Measurements from ENCODE around the gene SCPEP1.

Gene SCPEP1

DNA sequence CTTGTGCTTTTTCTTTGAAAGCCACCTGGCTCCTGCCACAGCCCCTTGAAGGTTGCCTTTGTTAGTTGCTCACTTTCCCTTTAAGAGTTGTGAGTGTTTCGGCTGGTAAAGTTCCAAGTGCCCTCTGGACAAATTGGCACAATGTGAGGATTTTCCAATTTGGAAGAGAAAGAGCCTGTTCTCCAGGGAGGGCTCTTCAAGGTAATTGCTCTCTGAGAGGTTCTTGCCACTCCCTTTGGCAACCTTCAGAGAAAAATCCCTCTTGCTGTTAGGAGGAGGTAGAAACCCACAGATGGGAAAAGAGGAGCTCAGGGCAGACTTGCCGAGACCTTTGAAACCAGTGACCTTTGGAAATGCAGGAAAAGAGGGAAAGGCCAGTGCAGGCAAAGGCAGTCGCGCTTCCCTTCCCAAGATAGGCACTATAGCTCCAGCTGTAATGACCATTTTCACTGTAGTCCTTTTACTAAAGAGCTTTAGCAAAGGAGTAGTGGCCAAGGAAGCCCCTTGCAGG is 58.1 kb downstream of the SCPEP1 start:
- no peak for DNase-seq (ENCODE audit: low read depth)
- TF ChIP-seq, protein P1, sequence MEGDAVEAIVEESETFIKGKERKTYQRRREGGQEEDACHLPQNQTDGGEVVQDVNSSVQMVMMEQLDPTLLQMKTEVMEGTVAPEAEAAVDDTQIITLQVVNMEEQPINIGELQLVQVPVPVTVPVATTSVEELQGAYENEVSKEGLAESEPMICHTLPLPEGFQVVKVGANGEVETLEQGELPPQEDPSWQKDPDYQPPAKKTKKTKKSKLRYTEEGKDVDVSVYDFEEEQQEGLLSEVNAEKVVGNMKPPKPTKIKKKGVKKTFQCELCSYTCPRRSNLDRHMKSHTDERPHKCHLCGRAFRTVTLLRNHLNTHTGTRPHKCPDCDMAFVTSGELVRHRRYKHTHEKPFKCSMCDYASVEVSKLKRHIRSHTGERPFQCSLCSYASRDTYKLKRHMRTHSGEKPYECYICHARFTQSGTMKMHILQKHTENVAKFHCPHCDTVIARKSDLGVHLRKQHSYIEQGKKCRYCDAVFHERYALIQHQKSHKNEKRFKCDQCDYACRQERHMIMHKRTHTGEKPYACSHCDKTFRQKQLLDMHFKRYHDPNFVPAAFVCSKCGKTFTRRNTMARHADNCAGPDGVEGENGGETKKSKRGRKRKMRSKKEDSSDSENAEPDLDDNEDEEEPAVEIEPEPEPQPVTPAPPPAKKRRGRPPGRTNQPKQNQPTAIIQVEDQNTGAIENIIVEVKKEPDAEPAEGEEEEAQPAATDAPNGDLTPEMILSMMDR (IDR thresholded peaks at IDR 0.05; ENCODE audit: insufficient read depth, low read depth, low read length, missing control alignments), result no peak
- H3K4me3 ChIP-seq (ENCODE audit: low read depth, low read length), result no peak overlapping the region

DNA sequence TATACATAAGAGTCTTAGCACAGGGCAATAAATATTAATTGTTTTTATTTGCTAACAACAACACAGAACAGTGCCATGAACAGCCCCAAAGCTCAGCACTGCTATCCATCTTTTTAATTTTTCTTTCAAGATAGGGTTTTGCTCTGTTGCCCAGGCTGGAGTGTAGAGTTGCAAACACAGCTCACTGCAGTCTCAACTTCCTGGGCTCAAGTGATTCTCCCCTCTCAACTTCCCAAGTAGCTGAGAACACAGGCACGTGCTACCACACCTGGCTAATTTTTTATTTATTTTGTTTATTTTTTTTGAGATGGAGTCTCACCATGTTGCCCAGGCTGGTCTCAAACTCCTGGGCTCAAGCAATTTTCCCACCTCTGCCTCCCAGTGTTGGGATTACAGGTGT is 59.5 kb downstream of the SCPEP1 start:
- DNase-seq (ENCODE audit: low read depth), result no peak
- TF ChIP-seq, protein P1 (IDR thresholded peaks at IDR 0.05; ENCODE audit: insufficient read depth, low read depth, low read length, missing control alignments), result no peak
- no peak overlapping the region for H3K4me3 ChIP-seq (ENCODE audit: low read depth, low read length)

DNA sequence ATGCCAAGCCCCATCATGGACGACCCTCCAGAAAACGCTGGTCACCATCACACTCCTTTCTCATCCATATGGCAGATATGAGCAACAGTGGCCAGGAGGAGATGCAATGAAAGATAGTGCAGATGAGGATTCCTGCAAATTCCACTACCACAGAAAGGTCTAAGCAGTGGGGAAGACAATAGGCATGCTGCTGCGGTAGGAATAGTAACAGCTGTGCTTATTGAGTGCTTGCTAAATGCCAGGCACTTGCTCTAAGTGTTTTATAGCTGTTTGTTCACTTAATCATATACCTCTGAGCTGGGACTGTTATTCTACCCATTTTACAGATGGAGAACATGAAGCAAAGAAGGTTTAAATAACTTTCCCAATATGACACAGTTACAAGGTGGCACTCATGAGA is 60.6 kb downstream of the SCPEP1 start:
- DNase-seq (ENCODE audit: low read depth), result no peak
- no peak overlapping the region for H3K4me3 ChIP-seq (ENCODE audit: low read depth, low read length)
- TF ChIP-seq, protein P1 (IDR thresholded peaks at IDR 0.05; ENCODE audit: insufficient read depth, low read depth, low read length, missing control alignments), result no peak

DNA sequence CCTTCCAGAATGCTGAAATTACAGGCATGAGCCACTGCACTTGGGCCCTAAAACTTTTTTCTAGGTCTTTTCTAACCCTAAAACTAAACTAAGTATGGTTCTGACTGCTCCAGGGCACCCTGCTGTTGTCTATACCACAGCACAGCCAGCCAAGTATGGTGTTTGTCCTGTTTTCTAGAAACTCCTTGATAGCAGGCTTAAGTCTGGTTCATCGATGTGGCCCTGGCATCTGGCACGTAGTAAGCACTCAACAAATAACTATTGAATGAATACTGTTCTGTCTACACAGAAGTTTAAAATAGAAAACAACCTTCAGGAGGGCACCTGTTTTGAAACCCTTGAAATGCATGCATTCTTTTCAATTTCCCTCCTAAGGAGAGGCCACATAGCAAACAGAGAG is 62.6 kb downstream of the SCPEP1 start:
- DNase-seq (ENCODE audit: low read depth), result no peak
- TF ChIP-seq, protein P1 (IDR thresholded peaks at IDR 0.05; ENCODE audit: insufficient read depth, low read depth, low read length, missing control alignments), result no peak
- H3K4me3 ChIP-seq (ENCODE audit: low read depth, low read length), result no peak overlapping the region

DNA sequence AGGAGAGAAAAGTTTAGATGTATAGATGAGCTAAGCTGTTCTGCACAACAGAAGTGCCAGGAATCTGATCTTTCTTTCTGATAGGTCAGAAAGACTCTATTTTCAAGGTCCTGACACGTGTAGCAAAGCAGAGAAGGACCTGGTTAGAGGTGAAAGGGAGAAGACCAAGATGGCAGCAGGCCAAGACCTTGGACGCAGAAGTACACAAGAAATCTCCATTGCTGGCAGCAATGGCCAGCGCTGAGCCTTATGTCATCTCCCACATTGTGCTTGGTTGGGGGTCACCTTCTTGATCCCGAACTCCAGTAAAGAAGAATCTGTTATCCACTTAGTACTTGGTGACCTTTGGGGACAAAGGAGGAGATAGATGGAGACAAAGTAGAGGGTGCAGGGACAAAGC is 65.3 kb downstream of the SCPEP1 start:
- DNase-seq (ENCODE audit: low read depth), result no peak
- H3K4me3 ChIP-seq (ENCODE audit: low read depth, low read length), result no peak overlapping the region
- TF ChIP-seq, protein P1 (IDR thresholded peaks at IDR 0.05; ENCODE audit: insufficient read depth, low read depth, low read length, missing control alignments), result no peak

DNA sequence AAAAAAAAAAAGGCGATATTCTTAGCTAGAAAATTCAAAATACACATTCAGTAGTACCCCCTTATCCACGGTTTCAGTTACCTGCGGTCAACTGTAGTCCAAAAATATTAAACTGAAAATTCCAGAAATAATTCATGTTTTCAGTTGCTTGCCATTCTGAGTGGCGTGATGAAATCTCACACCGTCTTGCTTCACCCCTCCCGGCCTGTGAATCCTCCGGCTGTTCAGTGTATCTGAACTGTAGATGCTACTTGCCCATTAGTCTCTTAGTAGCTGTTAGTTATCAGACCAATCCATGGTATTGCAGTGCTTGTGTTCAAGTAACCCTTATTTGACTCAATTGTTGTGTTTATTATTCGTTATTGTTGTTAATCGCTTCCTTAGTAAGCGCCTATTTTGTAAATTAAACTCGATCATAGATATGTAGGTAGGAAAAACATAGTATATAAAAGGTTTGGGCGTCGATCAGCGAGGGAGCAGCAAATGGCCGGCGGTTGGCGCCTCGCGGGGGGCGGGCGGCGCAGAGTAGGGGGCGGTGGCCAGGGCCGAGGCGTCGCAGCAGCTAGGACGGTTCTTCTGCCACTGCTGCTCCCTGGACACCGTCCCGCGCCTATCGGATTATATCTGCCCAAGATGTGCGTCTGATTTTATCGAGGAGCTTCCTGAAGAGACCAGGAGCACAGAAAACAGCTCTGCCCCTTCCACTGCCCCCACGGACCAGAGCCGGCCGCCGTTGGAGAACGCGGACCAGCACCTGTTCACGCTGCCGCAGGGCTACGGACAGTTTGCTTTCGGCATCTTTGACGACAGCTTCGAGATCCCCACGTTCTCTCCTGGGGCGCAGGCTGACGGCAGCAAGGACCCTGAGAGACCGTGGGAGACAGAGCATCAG is 67.3 kb downstream of the SCPEP1 start:
- no peak overlapping the region; the same call in 1 of the 2 replicates for H3K4me3 ChIP-seq (ENCODE audit: low read depth, low read length)
- DNase-seq (ENCODE audit: low read depth), result no peak
- TF ChIP-seq, protein P1 (IDR thresholded peaks at IDR 0.05; ENCODE audit: insufficient read depth, low read depth, low read length, missing control alignments), result no peak
